ENCODE data around the gene ZKSCAN5.
"Not testable (repeated sequence)": the region's sequence is repeated elsewhere in the genome, so short reads cannot be mapped to it uniquely, and the experiment has no call there.

GRCh38 chr7:99549545-99549944 is 45.1 kb downstream of the ZKSCAN5 start:
- TF ChIP-seq CTCF (IDR thresholded peaks at IDR 0.05; ENCODE audit: insufficient read depth, low read depth, low read length); EZH2 (IDR thresholded peaks at IDR 0.05; ENCODE audit: insufficient read depth, low read length): not testable (repeated sequence)

All from astrocyte (in vitro differentiated cells and primary cell).